GM12892 (cell line): ENCODE measurements around the gene SIGLECL1.

Experiments
- POLR2A ChIP-seq: IDR thresholded peaks from 2 replicates; pipeline ENCODE4 v1.6.1; 2011; ENCODE audit warnings: low read depth, low read length, control low read depth
- POLR2AphosphoS5 ChIP-seq: IDR thresholded peaks from 2 replicates; pipeline ENCODE4 v1.6.1; 2011; ENCODE audit warnings: low read depth, low read length, control low read depth
- TAF1 ChIP-seq: IDR thresholded peaks from 2 replicates; pipeline ENCODE4 v1.6.1; 2011; ENCODE audit warnings: low read depth, mild to moderate bottlenecking, control low read depth, low read length, borderline replicate concordance

- no peak for TF ChIP-seq POLR2AphosphoS5
- no peak for TF ChIP-seq TAF1
- no peak for TF ChIP-seq POLR2A
Observed at GRCh38 chr19:51250786-51251467, at the start of gene SIGLECL1.
